IPS DF 4.7 (cell line): Measurements from ENCODE around the gene LPCAT2.

Source experiments
- DNase-seq: peaks from one replicate; pipeline ENCODE4 v3.0.0-alpha.2; 2013; ENCODE audit warnings: low spot score; ENCODE audit errors: extremely low read depth

The LPCAT2 gene

GRCh38 chr16:55508941-55509931 lies at the start of gene LPCAT2:
Gene LPCAT2, plus strand, starts transcription at chr16:55509072. Its CDS starts 110 bp downstream, at chr16:55509182.
- DNase-seq: peak; percentile 38

- DNase-seq: no peak
Measured at GRCh38 chr16:55462241-55462640, 46.6 kb upstream of the LPCAT2 start.

GRCh38 chr16:55464375-55464774 lies 44.5 kb upstream of the LPCAT2 start:
- no peak for DNase-seq

GRCh38 chr16:55465077-55465896 lies 43.6 kb upstream of the LPCAT2 start:
- peak; percentile 72 for DNase-seq

- DNase-seq: no peak
Measured at GRCh38 chr16:55466209-55466608, 42.7 kb upstream of the LPCAT2 start.

- DNase-seq: no peak
Measured at GRCh38 chr16:55467898-55468297, 41.0 kb upstream of the LPCAT2 start.

GRCh38 chr16:55468352-55468990 lies 40.4 kb upstream of the LPCAT2 start:
- no peak for DNase-seq

- DNase-seq: no peak
Measured at GRCh38 chr16:55469821-55470532, 38.9 kb upstream of the LPCAT2 start.

- no peak for DNase-seq
Measured at GRCh38 chr16:55470533-55471371, 38.1 kb upstream of the LPCAT2 start.

- no peak for DNase-seq
Measured at GRCh38 chr16:55471448-55472097, 37.3 kb upstream of the LPCAT2 start.

- DNase-seq: no peak
Measured at GRCh38 chr16:55473587-55473986, 35.3 kb upstream of the LPCAT2 start.

GRCh38 chr16:55474821-55475220 lies 34.1 kb upstream of the LPCAT2 start:
- DNase-seq: no peak

- DNase-seq: no peak
Measured at GRCh38 chr16:55475919-55476318, 33.0 kb upstream of the LPCAT2 start.

GRCh38 chr16:55476625-55477533 lies 32.0 kb upstream of the LPCAT2 start:
- no peak for DNase-seq

- no peak for DNase-seq
Measured at GRCh38 chr16:55477736-55478135, 31.1 kb upstream of the LPCAT2 start.

GRCh38 chr16:55478827-55479429 lies 29.9 kb upstream of the LPCAT2 start, which contains the start of gene MMP2:
Gene MMP2, plus strand, starts transcription at chr16:55479198. Its CDS starts 282 bp downstream, at chr16:55479480.
- DNase-seq: no peak

- no peak for DNase-seq
Measured at GRCh38 chr16:55479430-55480140, 29.3 kb upstream of the LPCAT2 start.
